ENCODE results near the gene STRIT1.
"Not testable (repeated sequence)": the region's sequence is repeated elsewhere in the genome, so short reads cannot be mapped to it uniquely, and the experiment has no call there.

Gene STRIT1

GRCh38 chr3:155313300-155313699 lies 19.8 kb upstream of the STRIT1 start:
- DNase-seq (ENCODE audit: low read depth, low spot score), result no peak

- DNase-seq (ENCODE audit: low read depth, low spot score), result no peak
These were observed 19.3 kb upstream of the STRIT1 start for GRCh38 chr3:155312781-155313180.

GRCh38 chr3:155309581-155309980 lies 16.1 kb upstream of the STRIT1 start:
- no peak for DNase-seq (ENCODE audit: low read depth, low spot score)

- no peak for DNase-seq (ENCODE audit: low read depth, low spot score)
These were observed 15.3 kb upstream of the STRIT1 start for GRCh38 chr3:155308831-155309230.

GRCh38 chr3:155307183-155307582 lies 13.7 kb upstream of the STRIT1 start:
- no peak for DNase-seq (ENCODE audit: low read depth, low spot score)

GRCh38 chr3:155304394-155304793 lies 10.9 kb upstream of the STRIT1 start:
- DNase-seq (ENCODE audit: low read depth, low spot score), result no peak

- no peak for DNase-seq (ENCODE audit: low read depth, low spot score)
These were observed 10.1 kb upstream of the STRIT1 start for GRCh38 chr3:155303540-155304097.

- no peak for DNase-seq (ENCODE audit: low read depth, low spot score)
These were observed 9.4 kb upstream of the STRIT1 start for GRCh38 chr3:155302891-155303290.

- no peak for DNase-seq (ENCODE audit: low read depth, low spot score)
These were observed 9.0 kb upstream of the STRIT1 start for GRCh38 chr3:155302481-155302880.

GRCh38 chr3:155297100-155297499 lies 3.6 kb upstream of the STRIT1 start:
- no peak for DNase-seq (ENCODE audit: low read depth, low spot score)

GRCh38 chr3:155296413-155296812 lies 2.9 kb upstream of the STRIT1 start:
- DNase-seq (ENCODE audit: low read depth, low spot score), result no peak

GRCh38 chr3:155292693-155293092 lies 790 bp downstream of the STRIT1 start:
- no peak for DNase-seq (ENCODE audit: low read depth, low spot score)

- no peak for DNase-seq (ENCODE audit: low read depth, low spot score)
These were observed 1.4 kb downstream of the STRIT1 start for GRCh38 chr3:155292133-155292532.

GRCh38 chr3:155286736-155287135 lies 6.7 kb downstream of the STRIT1 start:
- no peak for DNase-seq (ENCODE audit: low read depth, low spot score)

GRCh38 chr3:155285936-155286335 lies 7.5 kb downstream of the STRIT1 start:
- no peak for DNase-seq (ENCODE audit: low read depth, low spot score)

GRCh38 chr3:155283092-155284056 lies 10.1 kb downstream of the STRIT1 start:
- no peak for DNase-seq (ENCODE audit: low read depth, low spot score)

- no peak for DNase-seq (ENCODE audit: low read depth, low spot score)
These were observed 10.9 kb downstream of the STRIT1 start for GRCh38 chr3:155282385-155283091.

GRCh38 chr3:155281912-155282311 lies 11.6 kb downstream of the STRIT1 start:
- DNase-seq (ENCODE audit: low read depth, low spot score), result no peak

- not testable (repeated sequence) for DNase-seq (ENCODE audit: low read depth, low spot score)
These were observed 17.4 kb downstream of the STRIT1 start for GRCh38 chr3:155276089-155276488.

- not testable (repeated sequence) for DNase-seq (ENCODE audit: low read depth, low spot score)
These were observed 18.2 kb downstream of the STRIT1 start for GRCh38 chr3:155275159-155275754.

- not testable (repeated sequence) for DNase-seq (ENCODE audit: low read depth, low spot score)
These were observed 19.0 kb downstream of the STRIT1 start for GRCh38 chr3:155274435-155274834.

- no peak for DNase-seq (ENCODE audit: low read depth, low spot score)
These were observed 22.2 kb downstream of the STRIT1 start for GRCh38 chr3:155271343-155271613.

Measured in activated CD4-positive, CD25-positive, alpha-beta regulatory T cell treated with anti-CD3 and anti-CD28 coated beads, Interleukin-2, amount 50 U/mL, for 16 hours (primary cell).